HG02884 (cell line): ENCODE results near the gene EXOC4.

Experiments
- ATAC-seq: cut with Tn5 transposase; IDR thresholded peaks from one replicate; pipeline ENCODE4 v1.9.1; 2021; ENCODE audit warnings: mild to moderate bottlenecking, moderate library complexity; ENCODE audit not compliant: unreplicated experiment

EXOC4 gene

DNA sequence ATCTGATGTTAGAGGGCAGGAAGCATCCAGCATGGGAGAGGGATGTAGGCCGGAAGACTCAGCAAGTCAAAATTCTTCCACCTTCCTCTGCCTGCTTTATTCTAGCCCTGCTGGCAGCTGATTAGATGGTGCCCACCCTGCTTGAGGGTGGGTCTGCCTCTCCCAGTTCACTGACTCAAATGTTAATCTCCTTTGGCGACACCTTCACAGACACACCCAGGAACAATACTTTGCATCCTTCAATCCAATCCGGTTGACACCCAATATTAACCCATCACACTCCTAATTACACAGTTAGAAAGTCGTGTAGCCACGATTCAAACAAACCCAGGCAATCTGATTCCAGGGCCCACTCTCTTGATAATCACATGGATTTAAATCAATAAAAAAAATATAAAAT is 440.4 kb downstream of the EXOC4 start:
- ATAC-seq, result no peak

DNA sequence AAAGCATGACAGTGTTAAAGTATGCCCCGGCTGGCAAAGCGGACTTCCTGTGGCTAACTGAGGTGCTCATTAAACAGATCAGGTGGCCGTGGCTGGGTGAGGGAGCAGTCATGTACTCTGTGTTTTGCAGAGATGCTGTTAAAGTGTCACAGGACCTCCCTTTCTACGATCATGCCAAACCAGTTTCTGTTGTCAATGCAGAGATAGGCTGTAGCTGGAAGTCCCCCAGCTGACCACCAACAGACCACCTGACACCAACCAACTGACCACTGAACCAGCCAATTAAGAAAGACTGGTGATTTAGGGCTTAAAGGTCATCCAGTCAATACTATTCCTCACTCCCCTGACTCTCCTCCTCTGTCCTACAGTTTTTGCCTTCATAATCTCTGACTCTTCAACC is 443.2 kb downstream of the EXOC4 start:
- no peak for ATAC-seq

DNA sequence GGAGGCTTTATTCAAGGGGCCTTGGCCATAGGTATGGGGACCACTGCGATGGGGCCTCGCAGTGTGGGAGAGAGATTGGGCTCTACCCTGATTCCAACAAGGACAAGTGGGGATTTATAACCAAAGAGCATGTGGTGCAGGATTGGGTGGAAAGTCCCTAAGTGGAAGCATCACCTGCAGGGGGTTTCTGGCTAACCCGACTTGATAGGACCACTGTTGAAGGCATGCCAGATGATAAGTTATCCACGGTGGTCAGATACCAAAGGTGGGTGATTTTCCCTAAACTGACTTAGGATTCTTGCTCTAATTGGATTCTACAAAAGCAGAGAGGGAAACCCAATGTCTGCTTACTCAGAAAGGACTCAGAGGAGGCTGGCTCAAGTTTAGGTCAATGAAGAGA is 444.7 kb downstream of the EXOC4 start:
- ATAC-seq, result no peak

DNA sequence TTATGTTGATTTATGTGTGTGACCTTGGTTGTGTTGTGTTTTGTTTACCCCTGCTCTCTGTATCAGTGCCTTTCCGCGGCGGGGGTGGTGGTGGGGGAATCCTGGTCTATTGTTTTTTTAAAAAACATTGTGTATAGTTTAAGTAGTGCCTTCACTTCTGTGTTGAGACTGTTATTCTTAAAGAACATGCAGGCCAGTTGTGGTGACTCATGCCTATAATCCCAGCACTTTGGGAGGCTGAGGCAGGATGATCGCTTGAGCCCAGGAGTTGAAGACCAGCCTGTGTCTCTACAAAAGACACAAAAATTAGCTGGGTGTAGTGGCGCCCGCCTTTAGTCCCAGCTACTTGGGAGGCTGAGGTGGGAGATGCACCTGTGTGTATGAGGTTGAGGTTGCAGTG is 445.2 kb downstream of the EXOC4 start:
- ATAC-seq, result no peak

DNA sequence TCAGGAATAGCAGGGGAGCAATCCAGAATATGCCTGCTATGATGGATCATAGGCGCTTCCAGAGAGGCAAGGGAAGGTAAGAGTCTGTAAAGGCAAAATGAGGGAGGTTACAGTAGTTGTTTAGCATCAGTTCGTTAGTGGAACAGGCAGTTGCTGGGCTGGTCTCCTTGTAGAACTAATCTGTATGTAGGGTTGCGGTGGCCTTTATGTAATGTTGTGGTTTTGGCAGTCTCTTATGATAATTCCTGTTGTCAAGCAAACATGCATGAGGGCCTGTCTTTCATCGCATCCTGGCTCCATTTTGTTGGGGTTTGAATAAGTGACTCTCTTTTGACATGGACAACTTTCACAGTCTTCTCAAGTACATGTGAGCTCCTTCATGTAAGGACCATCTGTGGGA is 446.5 kb downstream of the EXOC4 start:
- no peak for ATAC-seq

DNA sequence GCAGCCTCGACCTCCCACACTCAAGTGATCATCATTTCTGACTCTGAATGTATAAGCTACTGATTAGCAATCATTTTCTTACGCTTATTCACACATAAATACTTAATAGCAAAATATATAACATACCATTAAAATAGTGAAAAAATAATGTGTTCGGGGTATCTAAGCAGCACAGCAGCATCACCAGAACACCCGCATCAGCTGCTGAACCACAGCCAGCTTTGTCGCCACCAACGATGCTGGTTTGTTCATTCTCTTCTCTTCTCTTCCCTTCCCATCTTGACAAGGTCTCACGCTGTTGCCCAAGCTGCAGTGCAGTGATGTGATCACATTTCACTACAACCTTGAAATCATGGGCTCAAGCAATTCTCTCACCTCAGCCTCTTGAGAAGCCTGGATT is 449.2 kb downstream of the EXOC4 start:
- ATAC-seq, result no peak

DNA sequence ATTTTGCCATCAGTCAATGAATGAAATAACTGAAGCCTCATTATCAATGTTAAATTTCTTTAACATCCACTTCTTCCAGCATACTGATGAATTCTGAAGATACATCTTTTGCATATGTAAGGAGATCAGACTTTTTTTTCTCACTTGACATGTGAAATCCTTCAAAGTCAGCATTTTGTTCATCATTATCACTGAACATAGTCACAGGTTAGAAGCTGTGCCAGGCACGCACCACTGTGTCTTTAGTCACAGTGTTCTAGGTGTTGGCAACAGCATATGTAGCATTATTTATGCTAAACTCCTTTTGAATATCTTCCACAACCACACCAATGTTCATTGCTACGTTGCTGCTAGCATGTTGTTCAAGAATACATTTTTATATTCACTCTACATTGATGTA is 450.1 kb downstream of the EXOC4 start:
- no peak for ATAC-seq

DNA sequence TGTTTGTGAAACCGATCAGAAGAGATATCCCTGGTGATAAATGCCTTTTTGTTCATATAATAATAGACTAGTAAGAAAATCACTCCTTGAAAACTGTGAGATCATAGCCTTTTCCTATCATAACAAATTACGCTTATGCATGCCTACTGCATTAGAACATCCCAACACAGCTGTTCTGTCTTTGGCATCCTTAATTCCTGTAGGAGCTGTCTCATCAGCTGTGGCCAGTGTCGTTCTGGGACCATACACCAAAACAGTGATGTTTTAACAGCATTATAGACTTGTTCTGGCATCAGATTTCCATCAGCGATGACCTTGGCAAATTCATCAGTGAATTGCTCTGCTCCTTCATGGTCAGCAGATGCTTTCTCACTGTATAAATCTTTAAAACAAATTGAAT is 450.7 kb downstream of the EXOC4 start:
- no peak for ATAC-seq

DNA sequence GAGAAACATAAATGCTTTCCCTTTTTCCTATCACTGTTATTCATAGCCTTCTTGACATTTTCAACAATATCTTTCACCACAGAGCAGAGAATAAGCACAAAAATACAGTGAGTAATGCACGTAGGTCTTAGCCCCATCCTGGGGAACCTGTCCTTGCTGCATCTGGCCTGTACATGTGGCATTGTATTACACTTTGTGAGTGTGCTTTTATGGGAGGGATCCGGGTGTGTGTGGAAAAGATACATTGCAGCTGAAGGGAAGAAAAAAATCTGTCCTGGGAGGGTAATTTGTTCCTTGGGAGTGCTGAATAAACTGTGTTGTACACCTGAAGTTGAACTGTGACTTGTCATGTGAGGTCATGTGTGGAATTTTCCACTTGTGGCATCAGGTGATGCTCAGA is 451.6 kb downstream of the EXOC4 start:
- ATAC-seq, result no peak

DNA sequence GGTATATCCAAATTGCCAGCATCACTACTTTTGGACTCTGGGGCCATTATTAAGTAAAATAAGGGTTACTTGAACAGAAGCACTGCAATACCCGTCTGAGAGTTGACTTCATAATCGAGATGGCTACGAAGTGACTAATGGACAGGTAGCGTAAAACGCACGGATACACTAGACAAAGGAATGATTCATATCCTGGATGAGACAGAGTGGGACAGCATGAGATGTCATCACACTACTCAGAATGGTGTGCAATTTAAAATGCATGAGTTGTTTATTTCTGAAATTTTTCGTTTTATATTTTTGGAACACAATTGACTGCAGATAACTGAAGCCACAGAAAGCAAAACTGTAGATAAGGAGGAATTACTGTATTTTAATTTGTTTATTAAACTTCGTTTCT is 452.7 kb downstream of the EXOC4 start:
- no peak for ATAC-seq

DNA sequence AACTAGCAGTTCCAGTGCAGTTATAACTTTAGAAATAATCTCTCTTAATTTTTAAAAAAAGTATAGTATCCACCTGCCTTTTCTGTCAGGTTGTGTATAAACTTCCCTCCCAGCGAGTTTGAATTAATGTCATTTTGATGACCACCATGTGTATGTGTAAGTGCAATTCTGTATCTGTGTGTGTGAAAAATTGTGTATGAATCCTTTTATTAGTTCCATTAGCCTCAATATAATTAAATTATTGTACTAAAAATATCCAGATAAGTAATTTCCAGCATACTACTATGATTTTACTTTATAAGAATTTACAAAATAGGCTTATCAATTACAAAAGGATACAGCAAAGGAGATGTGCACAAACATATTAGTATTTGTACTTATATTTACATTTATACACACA is 453.1 kb downstream of the EXOC4 start:
- no peak for ATAC-seq

DNA sequence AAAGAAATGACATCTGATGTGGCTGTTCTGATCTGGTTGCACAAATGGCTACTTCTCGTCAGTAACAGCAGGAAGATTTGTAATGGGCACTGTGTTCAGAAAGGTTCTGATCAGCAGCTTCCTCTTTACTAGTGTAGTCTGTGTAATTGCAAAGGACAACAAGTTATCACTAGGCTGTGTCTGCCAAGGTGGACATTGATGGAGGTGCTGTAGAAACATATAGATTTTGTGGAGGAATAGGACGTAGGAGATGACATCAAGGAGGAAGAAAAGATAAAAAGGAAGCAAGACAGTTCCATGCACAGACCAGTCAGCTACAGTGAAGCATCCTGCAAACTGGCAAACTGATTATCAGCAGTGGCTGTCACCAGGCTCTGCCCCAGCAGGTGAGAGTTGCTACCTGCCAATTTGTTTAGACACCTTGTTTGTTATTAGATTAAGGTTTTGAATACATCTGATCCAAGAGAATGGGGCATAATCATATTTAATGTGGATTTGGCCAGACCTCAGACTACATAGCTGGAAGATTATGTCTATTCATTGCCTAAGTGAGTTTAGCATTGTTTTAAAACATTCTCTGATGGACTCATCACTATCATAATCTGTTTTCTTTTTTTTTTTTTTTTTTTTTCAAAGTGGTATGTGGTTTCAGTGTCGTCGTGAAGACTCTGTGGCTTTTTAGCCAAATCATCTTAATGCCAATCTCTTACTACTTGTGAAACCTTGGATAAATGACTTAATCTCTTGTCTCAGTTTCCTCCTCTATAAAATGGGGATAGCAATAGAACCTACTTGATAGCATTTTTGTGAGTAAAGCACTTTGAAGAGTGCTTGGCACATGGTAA is 456.4 kb downstream of the EXOC4 start:
- no peak for ATAC-seq

DNA sequence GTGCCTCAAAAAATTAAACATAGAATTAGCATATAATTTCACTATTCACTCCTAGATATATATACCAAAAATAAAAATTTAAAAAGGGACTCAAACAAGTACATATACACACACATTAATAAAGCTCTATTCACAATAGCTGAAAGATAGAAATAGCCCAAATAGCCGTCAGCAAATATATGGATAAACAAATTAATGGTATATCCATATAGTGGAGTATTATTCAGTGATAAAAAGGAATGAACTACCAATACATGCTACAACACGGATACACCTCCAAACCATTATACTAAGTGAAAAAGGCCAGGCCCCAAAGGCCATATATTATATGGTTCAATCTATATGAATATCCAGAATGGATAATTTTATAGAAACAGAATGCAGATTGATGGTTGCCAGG is 459.7 kb downstream of the EXOC4 start:
- no peak for ATAC-seq

DNA sequence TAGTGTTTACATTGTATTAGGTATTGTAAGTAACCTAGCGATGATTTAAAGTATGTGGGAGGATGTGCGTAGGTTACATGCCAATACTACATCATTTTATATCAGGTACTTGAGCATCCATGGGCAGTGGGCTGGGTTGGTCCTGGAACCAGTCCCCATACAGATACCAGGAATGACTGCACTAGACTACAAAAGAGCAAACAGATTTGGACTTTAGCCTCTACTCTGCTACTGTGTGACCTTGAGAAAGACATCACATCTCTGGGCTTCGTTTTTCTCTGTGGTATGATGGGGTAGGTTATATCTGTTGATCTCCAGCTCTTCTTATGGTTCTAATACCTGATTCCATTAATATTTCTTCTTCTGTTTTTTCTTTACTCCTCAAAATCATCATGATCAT is 461.8 kb downstream of the EXOC4 start:
- ATAC-seq, result no peak

DNA sequence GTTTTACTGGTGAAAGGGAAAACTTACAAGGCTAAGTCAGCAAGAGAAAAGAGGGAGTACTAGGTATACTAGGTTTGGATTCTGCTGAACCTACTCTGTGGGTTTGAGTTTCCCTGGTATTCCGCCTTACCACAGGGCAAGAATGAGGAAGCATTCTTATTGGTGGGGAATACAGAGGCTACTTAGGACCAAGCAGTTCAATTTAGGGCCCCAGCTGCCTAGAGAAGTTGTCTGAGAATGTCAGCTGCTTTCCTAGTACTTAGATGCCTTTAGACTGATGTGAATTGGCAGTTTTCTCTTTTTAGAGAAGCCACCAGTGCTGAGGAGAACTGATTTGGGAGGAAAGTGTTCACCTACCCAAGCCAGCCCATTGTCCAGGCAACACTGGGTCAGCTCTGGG is 465.3 kb downstream of the EXOC4 start:
- ATAC-seq, result no peak

DNA sequence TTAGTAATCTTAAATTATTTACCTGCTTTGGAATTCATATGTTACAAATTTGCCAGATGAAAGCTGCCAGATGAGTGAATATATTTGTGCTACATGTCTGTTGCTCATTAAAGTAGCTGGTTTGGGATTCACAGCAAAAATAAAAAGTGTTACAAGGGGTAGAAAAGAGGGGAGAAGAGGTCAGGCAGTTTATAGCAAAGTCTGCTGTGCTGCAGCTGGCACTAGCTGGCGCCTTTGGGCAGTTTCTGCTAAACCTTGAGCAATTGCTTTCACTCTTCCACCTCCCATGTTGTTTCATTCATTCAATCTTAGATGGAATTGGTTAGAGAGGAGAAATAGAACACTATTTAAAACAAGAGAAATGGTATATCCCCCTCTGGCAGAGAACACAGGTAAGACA is 470.2 kb downstream of the EXOC4 start:
- no peak for ATAC-seq

DNA sequence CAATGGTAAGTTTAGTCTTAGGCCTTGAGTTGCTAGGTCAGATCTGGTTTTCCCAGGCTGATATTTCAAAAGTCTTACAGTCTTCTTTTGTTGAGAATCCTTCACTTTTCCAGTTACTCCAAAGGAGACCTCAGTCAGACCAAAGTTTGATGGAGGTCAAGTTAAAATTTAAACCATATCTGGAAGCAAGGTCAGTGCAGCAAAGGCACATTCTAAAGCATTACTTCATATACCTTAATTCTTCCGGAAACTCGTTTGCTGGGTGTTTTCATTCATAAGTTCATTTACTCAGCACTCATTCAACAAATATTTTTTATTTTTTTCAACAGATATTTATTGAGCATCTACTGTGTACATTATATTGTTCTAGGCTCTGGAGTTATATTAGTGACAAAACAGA is 471.3 kb downstream of the EXOC4 start:
- ATAC-seq, result no peak

DNA sequence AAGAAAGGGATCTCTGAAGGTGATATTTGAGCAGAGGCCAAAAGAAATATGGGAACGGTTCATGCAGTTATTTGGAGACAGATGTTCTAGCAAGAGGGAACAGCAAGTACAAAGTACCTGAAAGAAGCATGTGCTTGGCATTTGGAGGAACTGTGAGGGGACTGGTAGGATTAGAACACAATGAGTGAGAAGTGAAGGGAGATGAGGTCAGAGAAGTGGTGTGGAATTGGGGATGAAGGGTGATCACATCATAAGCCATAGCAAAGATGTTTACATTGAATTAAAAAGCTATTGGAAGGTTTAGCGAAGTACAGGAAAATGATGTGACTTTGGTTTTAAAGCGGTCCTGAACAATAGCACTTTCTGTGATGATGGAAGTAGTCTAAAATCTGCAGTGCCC is 471.8 kb downstream of the EXOC4 start:
- no peak for ATAC-seq

DNA sequence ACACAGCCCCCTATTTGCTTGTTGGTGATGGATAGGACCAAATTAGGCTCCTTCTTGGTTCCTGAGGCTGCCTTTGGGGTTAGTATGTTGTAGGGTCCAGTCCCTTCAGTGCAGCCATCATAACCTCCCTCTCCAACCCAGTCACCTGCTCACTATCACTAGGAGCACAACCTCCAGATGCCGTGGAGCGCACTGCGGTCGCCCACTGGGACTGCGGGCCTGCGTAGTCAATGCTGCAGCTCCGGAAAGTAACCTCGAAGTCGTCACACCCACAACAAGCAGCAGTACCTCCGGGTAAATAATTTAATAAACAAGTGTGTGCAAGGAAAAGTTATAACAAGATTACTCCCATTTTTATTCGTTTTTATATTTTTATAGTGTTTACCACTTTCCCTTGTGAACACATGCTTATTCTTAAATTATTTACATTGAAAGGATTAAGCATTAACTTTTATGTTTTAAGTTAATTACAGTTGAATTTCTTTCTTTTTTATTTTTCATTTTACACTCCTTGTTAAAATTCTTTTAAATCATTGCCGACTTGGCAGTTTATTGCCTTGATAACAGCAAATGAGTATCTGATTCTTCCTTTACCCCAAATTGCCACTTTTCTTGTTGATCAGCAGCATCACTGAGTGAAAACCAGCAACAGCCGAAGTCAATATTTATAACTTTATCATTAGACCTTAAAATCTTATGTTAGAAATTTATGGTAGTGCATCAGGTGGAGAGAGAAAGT is 474.8 kb downstream of the EXOC4 start:
- no peak for ATAC-seq

DNA sequence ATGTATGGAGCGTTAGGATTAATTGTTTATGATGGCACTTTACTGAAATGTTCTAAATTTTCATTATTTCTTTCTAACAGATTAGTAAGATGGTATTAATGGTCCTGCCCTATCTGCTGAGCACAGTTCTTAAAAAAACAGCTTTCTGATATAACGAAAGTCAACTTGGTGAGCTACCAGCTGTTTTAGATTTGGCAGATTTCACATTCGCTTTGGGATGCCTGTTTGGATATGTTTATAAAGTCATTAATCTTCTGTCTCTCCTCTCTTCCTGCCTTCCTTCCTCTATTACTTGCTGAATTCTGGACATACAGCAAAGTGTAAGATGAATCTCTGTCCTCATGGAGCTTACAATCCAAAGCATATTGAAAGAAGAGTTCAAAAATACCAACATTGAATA is 477.5 kb downstream of the EXOC4 start:
- ATAC-seq, result no peak

DNA sequence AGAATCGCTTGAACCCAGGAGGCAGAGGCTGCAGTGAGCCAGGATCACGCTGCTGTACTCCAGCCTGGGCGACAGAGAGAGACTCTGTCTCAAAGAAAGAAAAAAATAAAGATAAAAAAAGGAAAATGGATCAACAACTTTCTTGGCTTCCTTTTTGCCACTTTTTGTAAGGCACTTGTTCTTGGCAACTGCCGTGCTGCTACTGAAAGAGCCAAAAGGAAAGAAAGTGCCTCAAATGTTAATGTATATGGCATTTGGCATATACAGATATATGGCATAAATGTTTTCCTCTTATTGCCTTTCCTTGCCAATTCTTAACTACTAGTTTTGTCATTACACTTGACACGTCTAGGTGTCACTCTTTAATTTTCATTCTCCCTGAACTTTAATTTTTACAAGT is 480.5 kb downstream of the EXOC4 start:
- ATAC-seq, result no peak

DNA sequence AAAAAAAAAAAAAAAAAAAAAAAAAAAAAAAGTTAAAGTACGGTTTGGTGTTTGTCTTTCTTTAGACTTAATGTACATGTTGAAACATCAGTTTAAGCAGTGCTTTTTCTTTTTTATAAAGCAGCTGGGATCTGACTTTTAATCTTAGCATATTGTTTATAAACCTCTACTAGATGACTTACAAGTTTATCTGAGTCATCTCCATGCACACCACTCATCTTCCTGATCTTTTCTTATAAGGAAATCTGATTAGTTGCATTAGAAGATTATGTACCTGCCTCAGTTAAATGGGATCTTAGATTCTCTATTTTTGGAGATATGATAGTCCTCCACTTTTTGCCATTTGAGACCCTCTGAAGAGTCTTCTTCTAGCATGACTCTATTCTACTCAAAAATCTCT is 482.3 kb downstream of the EXOC4 start:
- no peak for ATAC-seq

DNA sequence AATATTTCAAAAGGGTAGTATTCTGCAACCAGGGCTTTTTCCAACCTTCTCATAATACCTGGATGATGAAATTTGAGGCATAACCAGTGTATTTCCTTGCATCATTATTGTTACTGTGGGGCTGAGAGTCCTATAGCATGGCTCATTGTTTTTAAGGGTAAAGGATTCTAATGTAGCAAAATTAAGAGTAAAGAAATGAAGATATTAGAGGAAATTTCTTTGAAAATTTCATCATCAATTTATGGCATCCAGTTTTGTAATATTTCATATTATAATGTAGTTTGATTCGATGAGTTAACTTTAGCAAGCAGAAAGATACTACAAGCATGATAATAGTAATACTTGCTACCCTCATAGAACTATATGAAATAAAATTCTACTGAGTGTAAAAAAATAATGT is 486.9 kb downstream of the EXOC4 start:
- ATAC-seq, result no peak
